Right cardiac atrium (tissue), 5 donors: ENCODE data around the gene MLST8. TPM values are rescaled to one million over a fixed set of nuclear protein-coding genes. Genes with fewer than 3 reads are reported as not detected.

ENCODE experiments used
- ATAC-seq, 2 donors: fragments of 200-7000 bp; cut with Tn5 transposase; one replicate each; pipeline versions ENCODE4 v1.8.0 to v1.9.1; 2020; ENCODE audit warnings: moderate library complexity in 2 of 2, mild to moderate bottlenecking in 1 of 2
- DNase-seq, 3 donors: peaks; one replicate each; pipeline ENCODE4 v3.0.0-alpha.2; 2020
- H3K27ac ChIP-seq: one replicate; pipeline ENCODE4 v1.5.1; 2013; ENCODE audit warnings: mild to moderate bottlenecking, low read length, control low read depth, moderate library complexity
- H3K27me3 ChIP-seq: one replicate; pipeline ENCODE4 v1.6.1; 2013; ENCODE audit not compliant: control insufficient read depth, insufficient read depth
- H3K4me1 ChIP-seq: one replicate; pipeline ENCODE4 v1.6.1; 2013; ENCODE audit warnings: low read length; ENCODE audit not compliant: control insufficient read depth, insufficient read depth
- H3K4me3 ChIP-seq: one replicate; pipeline ENCODE4 v1.5.1; 2013; ENCODE audit warnings: low read length, control low read depth
- H3K9me3 ChIP-seq: one replicate; pipeline ENCODE4 v1.6.1; 2013; ENCODE audit warnings: low read length; ENCODE audit not compliant: control insufficient read depth
- whole genome bisulfite sequencing: extraction: QIAGEN DNeasy Blood & Tissue Kit; methylation state at CpG from one replicate; pipeline ENCODE4 v1.1.7; 2013; 5-methylcytosine and 5-hydroxymethylcytosine counted together
- intact Hi-C, 4 donors: fragments of 100-400 bp; cut with DNase I; formaldehyde crosslinking; loops; one replicate each; pipeline versions ENCODE4 v1.11.0 to v1.14.0; 2022 to 2023
- polyA plus RNA-seq: library from polyadenylated mRNA; stranded (reverse); fragments of 200-250 nt; gene quantifications from one replicate; pipeline ENCODE4 v1.2.3, GENCODE V29; 2013
- total RNA-seq, 4 donors: library from RNA; stranded (reverse); fragmentation: NEBNext Ultra II Directional; extraction: Animal tissue kit (Norgen Biotek cat#: 25700); gene quantifications; one replicate each; pipeline ENCODE4 v1.2.1, GENCODE V29; 2021
- donor health status: healthy with polysubstance abuse.
- donor health status: DM: no; HTN: yes; CAD: no.
- donor health status: DM: no; HTN: no; CAD: no.
- donor health status: DM: no; HTN: yes; CAD: no; lungs with severe emphysema.
- donor health status: DM: yes; HTN: yes; CAD: no.

The MLST8 gene
- total and polyA plus RNA-seq, 5 donors = 24.2 to 33.3 (median 28.8) TPM

GRCh38 chr16:2173916-2174315 is 31.3 kb upstream of the MLST8 start:
- 92% methylated on average over 4 of the region's 4 CpGs for WGBS
- Histone ChIP-seq H3K27ac (no peak overlapping the region), H3K4me3 (no peak overlapping the region), H3K9me3 (no peaks in the 10 kb centered on the region), H3K4me1 (no peaks in the 10 kb centered on the region), H3K27me3 (no peaks in the 10 kb centered on the region)
- intact Hi-C loops = no loop called here
- no peak for DNase-seq
- ATAC-seq = no peak

- no peaks in the 10 kb centered on the region for H3K27me3 ChIP-seq
- ATAC-seq = no peak
- H3K27ac ChIP-seq = no peak overlapping the region
- no peak for DNase-seq
- no peaks in the 10 kb centered on the region for H3K4me1 ChIP-seq
- H3K9me3 ChIP-seq = no peaks in the 10 kb centered on the region
- WGBS = 91% methylated on average over 21 of the region's 21 CpGs
- intact Hi-C loops = no loop called here
- H3K4me3 ChIP-seq = no peak overlapping the region
Measured at GRCh38 chr16:2174396-2175131, 30.7 kb upstream of the MLST8 start.

GRCh38 chr16:2175454-2175853 is 29.8 kb upstream of the MLST8 start:
- WGBS = 89% methylated on average over 10 of the region's 10 CpGs
- H3K4me3 ChIP-seq = no peak overlapping the region
- intact Hi-C loops = no loop called here
- DNase-seq (no peak), ATAC-seq (no peak)
- H3K27me3 ChIP-seq = no peaks in the 10 kb centered on the region
- H3K9me3 ChIP-seq = no peaks in the 10 kb centered on the region
- H3K27ac ChIP-seq = no peak overlapping the region
- no peaks in the 10 kb centered on the region for H3K4me1 ChIP-seq

DNA sequence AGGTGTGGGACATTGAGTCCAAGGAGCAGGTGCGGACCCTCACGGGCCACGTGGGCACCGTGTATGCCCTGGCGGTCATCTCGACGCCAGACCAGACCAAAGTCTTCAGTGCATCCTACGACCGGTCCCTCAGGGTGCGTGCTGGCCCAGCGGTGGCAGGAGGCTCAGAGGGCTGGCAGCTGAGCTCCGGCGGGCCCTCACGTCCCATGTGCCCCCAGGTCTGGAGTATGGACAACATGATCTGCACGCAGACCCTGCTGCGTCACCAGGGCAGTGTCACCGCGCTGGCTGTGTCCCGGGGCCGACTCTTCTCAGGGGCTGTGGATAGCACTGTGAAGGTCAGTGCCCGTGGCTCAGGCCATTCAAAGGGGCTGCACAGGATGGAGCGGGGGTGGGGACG is 29.2 kb upstream of the MLST8 start:
- no peaks in the 10 kb centered on the region for H3K27me3 ChIP-seq
- no peaks in the 10 kb centered on the region for H3K9me3 ChIP-seq
- no peaks in the 10 kb centered on the region for H3K4me1 ChIP-seq
- ATAC-seq (no peak), DNase-seq (no peak)
- intact Hi-C loops = no loop called here
- WGBS = 94% methylated on average over 23 of the region's 23 CpGs
- H3K4me3 ChIP-seq = no peak overlapping the region
- H3K27ac ChIP-seq = no peak overlapping the region

DNA sequence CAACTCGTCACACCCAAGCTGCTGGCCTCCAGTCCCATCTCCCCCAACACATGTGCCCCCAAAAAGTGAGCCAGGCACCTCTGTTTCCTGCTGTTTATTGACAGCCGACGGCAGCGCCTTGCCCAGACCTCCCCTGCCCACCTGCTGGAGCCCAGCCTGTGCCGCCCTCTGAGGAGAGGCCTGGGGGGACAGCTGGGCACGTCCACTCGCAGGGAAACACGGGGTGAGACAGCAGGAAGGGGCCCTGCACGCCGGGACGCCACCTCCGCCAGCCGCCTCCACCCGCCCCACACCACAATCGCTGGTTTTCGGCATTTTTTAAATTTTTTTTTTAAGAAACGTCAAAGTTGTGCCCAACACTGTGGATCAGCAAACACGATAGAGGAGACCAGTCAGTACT is 28.2 kb upstream of the MLST8 start:
- ATAC-seq (no peak), DNase-seq (no peak)
- no peaks in the 10 kb centered on the region for H3K9me3 ChIP-seq
- no peaks in the 10 kb centered on the region for H3K4me1 ChIP-seq
- intact Hi-C loops = no loop called here
- H3K4me3 ChIP-seq = no peak overlapping the region
- H3K27me3 ChIP-seq = no peaks in the 10 kb centered on the region
- H3K27ac ChIP-seq = no peak overlapping the region
- 90% methylated on average over 18 of the region's 18 CpGs for WGBS

GRCh38 chr16:2177561-2177960 is 27.7 kb upstream of the MLST8 start:
- ATAC-seq (no peak), DNase-seq (no peak)
- no peaks in the 10 kb centered on the region for H3K4me1 ChIP-seq
- no peaks in the 10 kb centered on the region for H3K9me3 ChIP-seq
- intact Hi-C loops = no loop called here
- no peak overlapping the region for H3K4me3 ChIP-seq
- H3K27ac ChIP-seq = no peak overlapping the region
- 94% methylated on average over 20 of the region's 20 CpGs for WGBS
- no peaks in the 10 kb centered on the region for H3K27me3 ChIP-seq

GRCh38 chr16:2178321-2179106 is 26.7 kb upstream of the MLST8 start:
- DNase-seq (no peak), ATAC-seq (peak in 1 of 2 donors; percentile 24)
- WGBS = 32% methylated on average over 105 of the region's 106 CpGs
- Histone ChIP-seq H3K4me1 (no peaks in the 10 kb centered on the region), H3K27me3 (no peaks in the 10 kb centered on the region), H3K27ac (no peak overlapping the region), H3K4me3 (no peak overlapping the region), H3K9me3 (no peaks in the 10 kb centered on the region)
- intact Hi-C loops = no loop called here

DNA sequence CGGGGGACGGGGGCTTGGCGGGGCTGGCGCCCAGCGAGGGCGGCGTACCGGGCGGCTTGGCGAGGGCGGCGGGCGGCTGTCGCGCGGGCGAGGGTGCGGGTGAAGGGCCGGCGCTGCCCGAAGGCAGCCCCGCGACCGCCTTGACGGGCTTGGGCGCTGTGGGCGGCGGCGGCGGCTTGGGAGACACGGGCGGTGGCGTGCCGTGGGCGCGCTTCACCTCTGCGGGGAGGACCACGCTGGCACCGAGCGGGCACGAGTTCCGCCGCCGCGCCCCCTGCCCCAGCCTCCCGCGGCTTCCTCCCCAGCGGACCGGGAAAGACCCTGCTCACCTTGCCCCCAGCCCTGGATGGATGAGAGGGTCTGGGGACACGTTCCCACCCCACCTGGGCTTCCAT is 26.1 kb upstream of the MLST8 start:
- ATAC-seq (no peak), DNase-seq (no peak)
- H3K27me3 ChIP-seq = no peaks in the 10 kb centered on the region
- 46% methylated on average over 50 of the region's 50 CpGs for WGBS
- intact Hi-C loops = no loop called here
- H3K4me1 ChIP-seq = no peaks in the 10 kb centered on the region
- H3K9me3 ChIP-seq = no peaks in the 10 kb centered on the region
- no peak overlapping the region for H3K4me3 ChIP-seq
- H3K27ac ChIP-seq = no peak overlapping the region

DNA sequence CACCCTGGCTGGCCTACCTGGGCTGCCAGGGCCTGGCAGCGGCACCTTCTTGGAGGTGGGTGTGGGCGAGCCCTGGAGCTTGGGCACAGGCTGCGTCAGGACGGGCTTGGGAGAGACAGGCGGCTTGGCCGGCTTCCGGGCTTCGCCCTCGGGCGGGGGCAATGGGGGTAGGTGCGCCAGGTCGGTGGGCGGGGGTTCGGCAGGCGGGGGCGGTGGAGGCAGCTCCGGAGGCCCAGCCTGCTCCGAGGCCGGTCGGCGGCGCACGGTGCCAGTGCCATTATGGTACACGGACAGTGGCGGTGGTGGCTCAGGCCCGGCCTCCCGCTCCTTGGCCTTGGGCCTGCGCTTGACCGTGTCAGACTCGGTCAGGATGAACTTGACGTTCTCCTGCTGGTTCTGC is 25.7 kb upstream of the MLST8 start:
- Histone ChIP-seq H3K9me3 (no peaks in the 10 kb centered on the region), H3K4me1 (no peaks in the 10 kb centered on the region), H3K27ac (no peak overlapping the region), H3K4me3 (no peak overlapping the region), H3K27me3 (no peaks in the 10 kb centered on the region)
- intact Hi-C loops = no loop called here
- 95% methylated on average over 31 of the region's 31 CpGs for WGBS
- ATAC-seq (no peak), DNase-seq (no peak)

- no peak overlapping the region for H3K4me3 ChIP-seq
- 96% methylated on average over 43 of the region's 43 CpGs for WGBS
- H3K27ac ChIP-seq = no peak overlapping the region
- ATAC-seq (no peak), DNase-seq (no peak)
- intact Hi-C loops = no loop called here
- H3K27me3 ChIP-seq = no peaks in the 10 kb centered on the region
- no peaks in the 10 kb centered on the region for H3K4me1 ChIP-seq
- no peaks in the 10 kb centered on the region for H3K9me3 ChIP-seq
Measured at GRCh38 chr16:2180461-2180860, 24.8 kb upstream of the MLST8 start.

- Histone ChIP-seq H3K9me3 (no peaks in the 10 kb centered on the region), H3K4me3 (no peak overlapping the region), H3K27me3 (no peaks in the 10 kb centered on the region), H3K4me1 (no peaks in the 10 kb centered on the region), H3K27ac (no peak overlapping the region)
- DNase-seq = no peak
- intact Hi-C loops = no loop called here
- 87% methylated on average over 46 of the region's 46 CpGs for WGBS
- ATAC-seq = no peak
Measured at GRCh38 chr16:2180962-2181923, 24.0 kb upstream of the MLST8 start.
